GM21576 (cell line): ENCODE results near the gene SEMA6D.
"Not testable (repeated sequence)": the region's sequence is repeated elsewhere in the genome, so short reads cannot be mapped to it uniquely, and the experiment has no call there.

Source experiments
- ATAC-seq: cut with Tn5 transposase; IDR thresholded peaks from one replicate; pipeline ENCODE4 v1.9.1; 2021; ENCODE audit warnings: mild to moderate bottlenecking, moderate library complexity; ENCODE audit not compliant: unreplicated experiment

SEMA6D gene

DNA sequence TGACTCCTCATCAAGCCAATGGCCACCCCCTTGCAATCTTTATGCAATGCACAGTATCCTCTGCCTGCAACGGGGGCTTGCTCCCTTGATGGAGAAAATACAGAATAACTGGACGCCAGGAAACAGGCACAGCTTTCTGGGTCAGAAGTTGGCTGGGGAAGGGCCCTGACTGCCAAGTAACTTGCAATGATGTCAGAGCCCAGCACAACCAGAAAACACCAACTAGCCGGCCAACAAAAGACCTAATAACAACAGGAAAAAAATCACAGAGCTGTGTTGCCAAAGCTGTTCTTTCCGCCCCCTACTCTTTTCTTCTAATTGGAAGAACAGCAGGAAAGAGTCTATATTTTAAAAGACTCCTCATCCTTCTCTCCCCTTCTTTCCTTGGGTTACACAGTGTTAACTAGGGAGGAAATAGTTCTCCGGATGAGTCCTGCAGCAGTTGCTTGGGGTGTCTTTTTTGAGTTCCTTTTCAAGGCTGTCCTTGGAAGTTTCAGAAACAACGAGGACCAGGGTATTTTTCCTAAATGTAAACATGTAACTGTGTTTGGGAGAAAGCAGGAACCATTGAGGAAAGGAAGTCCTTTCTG, 1.4 kb upstream of the SEMA6D start:
- ATAC-seq: no peak

DNA sequence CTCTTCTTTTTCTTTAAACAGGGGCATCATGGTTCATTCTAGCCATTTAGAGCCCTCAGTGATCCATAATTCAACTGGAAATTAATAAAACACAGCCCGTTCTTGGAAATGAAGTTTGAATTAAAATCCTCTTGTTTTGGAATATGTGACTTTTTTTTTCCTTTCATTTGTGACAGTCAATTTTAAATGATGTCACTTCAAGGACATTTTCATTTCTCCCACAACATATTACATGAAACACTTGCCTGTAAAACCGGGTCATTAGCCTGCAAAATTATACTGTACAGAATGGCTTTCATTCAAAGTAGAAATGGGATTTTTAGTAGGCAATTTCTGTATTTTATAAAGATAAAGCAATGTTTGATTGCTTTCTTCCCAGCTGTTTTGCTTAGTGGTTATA, 789 bp upstream of the SEMA6D start:
- no peak for ATAC-seq

DNA sequence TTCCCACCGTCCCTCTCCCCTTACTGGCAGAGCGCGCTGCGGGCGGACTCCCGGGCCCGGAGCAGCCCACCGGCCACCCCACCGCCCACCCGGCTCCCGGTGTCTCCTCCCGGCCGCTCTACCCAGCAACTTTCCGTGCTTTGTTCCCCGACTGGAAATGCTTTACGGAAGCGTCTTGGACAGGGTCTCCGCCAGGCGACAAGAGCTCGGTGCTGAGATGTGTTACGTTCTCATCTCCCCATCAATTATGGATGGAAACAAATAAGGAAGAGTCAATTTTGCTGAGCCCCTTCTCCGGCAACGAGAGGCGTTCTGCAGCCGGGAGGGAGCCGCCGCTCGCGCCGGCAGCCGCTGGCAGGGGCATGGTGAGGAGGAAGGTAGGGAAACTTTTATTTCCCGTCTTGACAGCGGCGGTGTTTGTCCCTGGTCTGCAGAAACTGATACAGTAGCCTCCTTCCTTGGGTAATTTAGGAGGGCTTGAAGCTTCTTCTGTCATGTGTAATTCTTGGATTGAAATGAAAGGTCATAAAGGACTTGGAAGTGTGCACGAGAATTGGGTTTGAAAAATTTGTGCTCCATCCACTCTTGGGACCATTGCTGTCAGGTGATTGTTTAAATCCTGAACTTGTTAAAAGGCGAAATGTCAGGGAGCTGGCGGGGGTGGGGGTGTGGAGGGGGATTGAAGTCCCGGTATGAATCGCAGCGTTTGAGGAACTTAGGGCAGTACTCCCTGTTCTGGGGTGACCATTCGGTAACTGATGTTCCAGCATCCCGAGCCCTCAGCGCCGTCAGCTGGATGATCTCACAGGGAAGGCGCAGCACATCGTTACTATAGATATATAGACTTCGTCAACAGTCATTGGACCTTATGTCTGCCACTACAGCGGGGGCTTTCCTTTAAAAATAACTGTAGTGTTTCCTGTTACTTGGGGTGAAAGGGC, 1.5 kb downstream of the SEMA6D start:
- ATAC-seq: no peak

DNA sequence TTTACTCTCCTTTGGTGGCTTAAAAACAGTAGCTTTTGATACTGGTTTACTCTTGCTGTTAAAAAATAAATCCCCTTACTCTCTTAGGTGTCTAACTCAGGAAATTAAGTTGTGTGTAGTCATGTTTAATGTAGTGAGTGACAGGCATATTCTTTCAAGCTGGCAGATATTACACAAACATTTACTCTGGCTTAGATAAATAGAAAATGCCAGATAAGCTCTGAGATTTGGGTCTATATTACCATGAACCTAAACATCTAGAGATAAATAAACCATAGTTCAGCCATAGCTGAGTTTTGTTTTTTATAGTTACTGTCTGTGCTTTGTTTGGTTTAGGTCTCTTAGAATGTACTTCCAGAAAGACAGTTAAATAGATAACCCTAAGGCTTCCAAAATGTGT, 2.4 kb downstream of the SEMA6D start:
- no peak for ATAC-seq

DNA sequence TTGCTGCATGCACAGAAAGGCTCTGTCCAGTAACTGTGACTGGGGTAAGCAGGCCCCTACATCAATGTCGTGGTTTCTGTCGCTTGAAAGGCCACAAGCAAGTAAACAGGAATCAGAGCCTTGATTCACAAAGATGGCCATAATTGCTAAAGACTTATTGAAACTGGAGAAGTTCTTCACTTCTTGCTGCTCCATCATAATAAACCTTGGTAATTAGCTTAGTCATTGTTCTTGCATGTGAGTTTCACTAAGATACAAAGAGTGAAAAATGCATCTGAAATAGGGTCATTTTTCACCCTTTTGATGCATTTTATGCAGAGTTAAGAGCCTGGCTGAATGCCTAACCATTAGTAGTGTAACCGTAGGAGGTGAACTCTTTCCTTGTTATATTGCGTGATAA, 3.2 kb downstream of the SEMA6D start:
- ATAC-seq: no peak

DNA sequence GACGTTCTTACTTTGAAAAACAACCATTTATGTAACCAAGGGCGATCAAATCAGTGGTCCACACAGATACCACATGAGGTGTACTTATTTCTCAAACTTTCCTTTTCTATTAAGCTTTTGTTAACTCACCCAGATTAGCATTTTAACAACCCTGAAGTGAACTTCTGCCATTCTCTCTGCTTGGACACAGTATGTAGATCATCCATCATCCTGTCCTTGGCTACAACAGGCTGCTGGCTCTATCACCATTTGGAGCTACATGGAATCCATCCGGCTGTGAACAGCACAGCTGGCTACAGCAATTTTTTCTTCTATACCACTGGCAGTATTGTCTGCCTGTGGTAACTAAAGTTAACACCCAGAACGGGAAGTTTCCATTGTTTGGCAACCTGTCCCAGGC, 4.4 kb downstream of the SEMA6D start:
- ATAC-seq: no peak

DNA sequence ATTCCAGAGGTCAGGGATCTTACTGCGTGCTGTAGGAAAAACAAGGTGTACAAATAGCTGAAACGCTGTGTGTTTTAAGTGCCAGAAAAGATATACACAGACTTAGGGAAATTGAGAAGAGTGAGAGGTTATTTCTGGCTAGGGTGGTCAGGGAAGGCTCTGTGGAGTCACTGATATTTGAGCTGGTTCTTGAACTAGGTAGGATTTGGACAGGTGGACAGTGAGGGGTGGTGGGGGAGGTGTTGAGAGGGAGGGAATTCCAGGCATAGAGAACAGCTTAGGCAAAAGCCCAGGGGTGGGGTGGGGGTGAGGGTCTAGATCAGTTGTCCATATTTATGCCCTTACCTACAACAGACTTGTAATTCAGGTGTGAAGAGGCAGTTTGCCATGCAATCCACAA, 7.0 kb downstream of the SEMA6D start:
- ATAC-seq: no peak

DNA sequence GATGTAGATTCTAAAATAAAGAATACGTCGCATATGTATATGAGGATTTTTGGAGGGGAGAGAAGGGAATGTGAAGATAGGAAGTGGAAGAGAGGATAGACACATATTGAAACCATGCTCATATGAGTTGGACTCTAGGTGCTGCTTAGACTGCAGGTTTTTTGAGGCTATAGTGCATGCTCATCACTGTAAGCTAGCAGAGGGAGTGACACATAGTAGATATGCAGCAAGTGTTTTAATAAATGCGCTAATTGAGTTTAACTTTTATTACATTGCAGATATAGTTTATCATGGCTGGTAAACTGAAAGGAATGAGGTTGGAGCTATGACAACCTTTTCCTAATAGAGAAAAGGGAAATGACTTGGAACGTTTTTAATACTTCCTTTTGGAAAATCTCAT, 7.7 kb downstream of the SEMA6D start:
- no peak for ATAC-seq

DNA sequence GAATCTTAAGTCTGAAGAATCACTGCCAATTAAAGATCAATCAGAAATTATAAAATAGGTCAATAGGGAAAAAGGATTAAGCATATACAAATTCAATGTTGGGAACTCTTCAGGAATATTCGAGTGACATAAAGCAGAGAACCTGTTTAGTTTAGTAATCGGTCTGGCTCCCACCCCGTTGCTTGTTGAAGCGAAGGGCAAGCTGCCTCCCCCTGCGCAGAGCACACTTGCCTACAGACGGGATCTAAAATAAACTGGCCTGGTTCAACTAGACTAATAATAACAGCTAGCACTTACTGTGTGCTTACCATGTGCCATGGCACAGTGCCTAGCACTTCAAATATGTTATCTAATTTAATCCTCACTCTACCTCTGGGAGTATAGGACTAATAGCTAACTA, 8.6 kb downstream of the SEMA6D start:
- no peak for ATAC-seq

DNA sequence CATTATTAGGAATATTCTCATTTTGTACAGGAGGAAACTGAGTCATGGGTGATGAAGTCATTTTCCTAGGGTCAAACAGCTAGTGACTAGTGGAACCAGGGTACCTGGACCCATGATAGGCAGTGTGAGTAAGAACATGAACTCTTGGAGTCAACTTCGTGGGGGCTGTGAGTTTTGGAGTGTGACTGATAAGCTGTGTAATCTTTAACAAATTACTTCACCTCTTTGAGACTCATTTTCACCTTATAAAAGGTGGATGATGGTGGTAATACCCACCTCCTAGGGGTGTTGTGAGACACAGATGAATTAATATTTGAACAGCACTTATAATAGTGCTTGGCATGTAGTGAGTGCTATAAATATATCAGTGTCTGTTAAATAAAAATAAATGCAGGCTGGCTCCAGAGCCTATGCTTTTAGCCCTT, 9.1 kb downstream of the SEMA6D start:
- no peak for ATAC-seq

DNA sequence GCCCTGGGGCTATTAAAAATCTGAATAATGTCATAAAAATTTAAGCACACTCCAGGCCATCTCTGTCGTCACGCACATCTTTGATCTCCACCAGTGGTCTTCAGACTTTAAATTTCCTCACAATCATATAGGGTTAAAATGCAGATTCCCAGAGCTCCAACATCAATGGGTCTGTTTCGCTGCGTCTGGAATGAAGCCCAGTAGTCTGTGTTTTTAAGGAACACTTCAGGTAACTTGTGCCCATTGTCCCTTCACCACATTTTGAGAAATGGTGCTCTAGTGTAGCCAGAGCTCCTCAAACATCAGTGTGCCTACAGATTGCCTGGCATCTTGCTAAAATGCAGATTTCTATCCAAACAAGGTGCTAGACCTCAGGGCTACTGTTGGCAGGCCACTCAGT, 9.8 kb downstream of the SEMA6D start:
- no peak for ATAC-seq

DNA sequence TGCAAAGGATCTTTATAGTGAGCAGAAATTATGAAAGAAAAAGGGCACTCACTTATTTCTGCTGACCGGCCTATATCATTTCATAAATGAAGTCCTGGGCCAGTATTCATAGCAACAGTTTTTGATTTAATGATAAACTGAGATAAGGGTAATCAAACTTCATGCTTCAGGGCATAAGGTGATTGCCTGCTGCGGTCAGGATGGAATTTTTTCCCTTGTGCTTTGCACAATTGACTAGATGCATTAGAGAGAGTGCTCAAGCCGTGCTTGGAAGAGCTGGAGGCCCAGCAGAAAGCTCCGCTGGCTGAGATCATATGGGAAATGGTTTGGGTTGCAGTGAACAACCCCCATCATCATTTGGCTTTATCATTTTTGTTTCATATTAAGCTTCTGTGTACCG, 10.4 kb downstream of the SEMA6D start:
- ATAC-seq: no peak

DNA sequence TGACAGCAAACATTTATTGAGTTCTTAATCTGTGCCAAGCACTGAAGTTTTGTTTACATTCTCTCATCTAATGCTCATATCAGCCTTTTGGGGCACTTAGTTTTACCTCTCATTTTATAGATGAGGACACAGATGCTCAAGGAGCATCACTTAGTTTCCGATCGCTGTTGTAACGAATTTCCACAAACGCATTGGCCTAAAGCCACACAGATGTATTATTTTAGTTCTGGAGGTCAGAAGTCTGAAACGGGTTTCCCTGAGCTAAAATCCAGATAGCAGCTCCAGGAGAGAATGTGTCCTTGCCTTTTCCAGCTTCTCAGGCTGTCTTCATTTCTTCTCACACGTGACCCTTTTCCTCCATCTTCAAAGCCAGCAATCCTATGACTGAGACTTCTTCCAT, 11.1 kb downstream of the SEMA6D start:
- ATAC-seq: no peak

DNA sequence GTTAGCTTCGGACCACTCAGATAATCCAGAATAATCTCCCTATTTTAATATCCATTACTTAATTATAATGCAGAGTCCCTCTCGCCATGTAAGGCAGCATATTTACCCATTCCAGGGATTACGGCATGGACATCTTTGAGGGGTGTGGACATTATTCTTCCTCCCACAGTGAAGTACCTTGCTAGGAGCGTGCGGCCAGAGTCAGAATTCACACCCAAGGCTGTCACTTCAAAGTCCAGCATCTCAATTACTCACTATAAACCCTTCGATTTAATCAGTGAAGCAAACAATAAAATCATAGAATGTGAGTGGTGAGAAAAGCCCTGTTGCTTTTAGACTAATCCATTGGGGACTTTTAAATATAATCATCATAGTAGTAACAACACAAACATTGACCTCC, 11.6 kb downstream of the SEMA6D start:
- no peak for ATAC-seq

DNA sequence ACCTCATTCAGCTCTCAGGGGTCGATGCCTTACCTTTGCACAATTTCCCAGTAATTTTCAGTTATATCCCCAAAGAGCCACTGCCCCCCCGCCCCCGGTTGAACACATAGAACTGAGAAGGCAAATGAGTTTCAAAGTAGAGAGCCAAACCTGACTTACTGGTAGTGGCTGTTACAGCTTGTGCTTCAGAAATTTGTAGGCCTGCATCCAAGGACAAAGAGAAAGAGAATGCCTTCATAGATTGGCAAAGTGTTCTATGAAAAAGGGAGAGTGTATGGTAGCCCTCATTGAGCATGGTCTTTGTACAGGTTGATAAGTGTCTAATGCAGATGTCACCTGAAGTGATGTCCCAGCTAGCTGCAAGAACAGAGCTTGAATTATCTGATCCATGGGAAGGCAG, 13.9 kb downstream of the SEMA6D start:
- no peak for ATAC-seq

DNA sequence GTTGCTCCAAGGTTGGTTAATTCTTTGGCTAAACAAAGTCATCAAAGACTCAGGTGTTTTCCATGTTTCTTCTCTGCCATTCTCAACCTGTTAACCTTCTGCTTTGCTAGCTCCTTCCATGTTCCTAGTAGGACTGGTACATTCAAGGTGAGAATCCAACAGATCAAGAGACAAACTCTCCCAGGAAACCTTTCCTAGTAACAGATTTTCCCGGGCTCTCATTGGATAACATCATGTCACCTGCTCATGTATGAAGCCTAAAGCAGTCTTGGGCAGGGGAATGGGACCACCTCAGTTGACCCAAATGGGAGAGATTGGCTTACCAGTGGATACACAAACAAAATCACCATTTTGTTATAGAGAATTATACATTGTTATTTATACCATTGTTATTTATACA, 14.9 kb downstream of the SEMA6D start:
- ATAC-seq: no peak

DNA sequence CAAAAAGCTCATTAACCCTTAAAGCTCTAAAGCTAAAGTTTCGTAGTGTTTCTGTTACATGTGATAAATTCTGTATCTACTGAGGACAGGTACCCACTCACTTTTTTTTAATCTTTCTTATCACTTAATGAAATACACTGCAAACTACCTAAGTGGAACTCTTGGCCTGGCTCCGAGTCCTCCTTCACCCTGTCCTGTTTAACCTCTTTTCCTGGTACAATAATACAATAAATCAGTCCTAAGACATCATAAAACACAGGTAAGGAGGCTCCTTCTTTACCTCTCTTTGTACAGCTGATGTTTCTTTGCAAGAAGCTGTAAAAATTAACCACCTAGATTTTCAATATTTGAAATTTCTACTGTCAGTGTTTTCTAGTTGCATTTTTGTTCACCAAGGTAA, 15.8 kb downstream of the SEMA6D start:
- no peak for ATAC-seq

DNA sequence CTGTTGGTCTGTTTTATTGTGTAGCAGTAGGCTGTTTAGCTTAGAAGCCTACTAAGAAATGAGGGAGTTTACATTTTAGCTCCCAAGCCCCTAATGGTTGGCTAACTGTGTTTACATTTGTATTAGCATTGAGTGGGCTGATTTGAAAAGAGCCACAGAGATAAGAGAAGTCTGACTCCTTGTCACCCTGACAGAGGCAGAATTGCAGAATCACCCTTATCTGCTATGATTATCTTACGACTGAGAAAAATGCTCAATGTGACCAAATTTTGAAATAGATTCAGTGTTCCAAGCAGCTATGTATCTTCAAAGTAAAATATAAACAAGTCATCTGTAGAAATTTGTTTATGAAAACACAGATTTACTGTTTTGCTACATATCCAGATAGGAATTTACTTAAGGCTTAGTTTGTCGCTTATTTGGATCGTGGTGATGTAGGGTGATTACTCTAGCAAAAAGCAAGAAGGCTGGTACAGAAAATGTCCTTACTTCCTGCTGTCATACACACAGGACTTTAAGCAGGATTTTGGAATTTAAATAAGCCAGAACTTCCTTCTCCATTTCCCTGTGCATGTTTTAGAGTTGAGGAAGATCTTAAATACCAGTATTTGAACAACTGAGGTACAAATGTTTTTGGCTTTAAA, 19.0 kb downstream of the SEMA6D start:
- no peak for ATAC-seq

DNA sequence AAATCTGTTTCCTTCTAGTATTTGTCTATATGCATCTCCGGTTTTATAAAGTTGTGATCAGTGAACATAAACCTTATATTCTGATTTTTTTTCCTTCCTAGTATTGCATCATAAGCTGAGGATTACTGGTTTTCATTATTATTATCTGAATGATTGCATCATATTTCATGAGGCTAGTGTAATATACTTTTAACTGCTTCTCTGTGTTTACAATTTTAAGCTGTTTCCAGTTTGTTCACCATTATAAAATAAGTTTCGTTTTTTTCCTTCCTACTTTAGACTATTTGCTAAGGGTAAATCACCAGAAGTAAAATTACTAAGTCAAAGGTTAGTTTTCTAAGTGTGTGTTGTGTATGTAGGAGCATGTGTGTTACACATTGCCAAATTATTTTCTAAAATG, 20.2 kb downstream of the SEMA6D start:
- ATAC-seq: no peak

DNA sequence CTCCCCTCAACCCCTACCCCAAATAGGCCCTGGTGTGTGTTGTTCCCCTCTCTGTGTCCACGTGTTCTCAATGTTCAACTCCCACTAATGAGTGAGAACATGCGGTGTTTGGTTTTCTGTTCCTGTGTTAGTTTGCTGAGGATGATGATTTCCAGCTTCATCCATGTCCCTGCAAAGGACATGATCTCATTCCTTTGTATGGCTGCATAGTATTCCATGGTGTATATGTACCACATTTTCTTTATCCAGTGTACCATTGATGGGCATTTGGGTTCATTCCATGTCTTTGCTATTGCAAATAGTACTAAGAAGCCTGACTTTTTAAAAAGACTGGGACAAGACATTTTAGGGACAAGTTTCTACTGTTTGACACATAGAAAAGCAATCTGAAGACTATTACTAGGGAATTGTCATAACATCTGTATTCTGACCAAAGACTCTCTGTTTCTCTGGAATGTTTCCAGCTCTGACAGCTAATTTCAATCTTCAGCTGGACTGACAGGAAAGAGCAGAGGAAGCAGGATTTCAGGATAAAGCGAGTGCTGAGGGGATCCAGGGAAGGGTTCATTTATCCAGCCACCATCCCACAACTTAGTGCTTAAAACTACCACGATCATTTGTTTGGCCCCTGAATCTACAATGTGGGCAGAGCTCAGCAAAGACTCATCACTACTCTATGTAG, 21.0 kb downstream of the SEMA6D start:
- not testable (repeated sequence) for ATAC-seq

DNA sequence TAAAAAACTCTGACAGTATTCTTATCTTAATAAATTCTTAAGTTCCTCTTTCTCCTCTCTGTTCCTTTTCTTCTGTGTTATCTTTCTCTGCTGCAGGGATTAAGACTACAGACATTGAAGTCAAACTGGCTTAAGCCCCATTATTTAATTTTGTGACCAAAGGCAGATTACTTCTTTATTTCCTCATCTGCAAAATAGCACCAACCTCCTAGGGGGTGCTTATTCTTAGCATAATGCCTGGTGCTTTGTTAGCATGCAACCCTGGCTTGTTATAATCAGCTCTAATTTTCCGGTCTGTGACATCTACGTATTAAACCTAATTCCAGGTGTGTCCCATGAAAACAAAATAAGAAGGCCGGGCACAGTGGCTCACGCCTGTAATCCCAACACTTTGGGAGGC, 23.8 kb downstream of the SEMA6D start:
- no peak for ATAC-seq

DNA sequence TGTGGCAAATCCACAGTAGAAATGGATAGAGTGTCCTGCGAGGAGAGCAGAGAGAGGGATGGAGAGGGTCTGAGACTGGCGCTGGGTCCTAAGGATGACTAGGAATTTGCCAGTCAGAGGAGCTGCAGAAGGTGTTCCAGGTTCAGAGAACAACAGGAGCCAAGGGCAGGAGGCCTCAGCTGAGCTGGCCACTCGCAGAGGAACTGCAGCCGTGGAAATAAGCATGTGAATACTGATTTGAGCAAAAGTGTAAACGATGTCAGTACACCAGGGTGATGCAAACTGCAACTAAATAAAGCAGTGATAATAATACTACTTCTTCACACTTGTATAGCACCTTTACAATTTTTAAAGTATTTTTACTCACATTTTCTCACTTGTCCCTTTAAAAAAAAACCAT, 24.6 kb downstream of the SEMA6D start:
- ATAC-seq: no peak
